GM15510 (cell line): Measurements from ENCODE around the gene CDC42EP5.

ENCODE experiments used
- POLR2A ChIP-seq: IDR thresholded peaks from 3 replicates; pipeline ENCODE4 v1.6.1; 2011; ENCODE audit warnings: borderline replicate concordance; ENCODE audit not compliant: insufficient read length; ENCODE audit errors: extremely low read depth

Gene CDC42EP5

GRCh38 chr19:54424660-54425381, 48.3 kb downstream of the CDC42EP5 start:
- TF ChIP-seq POLR2A = no peak

GRCh38 chr19:54424201-54424600, 48.9 kb downstream of the CDC42EP5 start:
- TF ChIP-seq POLR2A = no peak

GRCh38 chr19:54422136-54422535, 51.0 kb downstream of the CDC42EP5 start:
- no peak for TF ChIP-seq POLR2A

- TF ChIP-seq POLR2A = no peak
Observed at GRCh38 chr19:54421521-54421920, 51.6 kb downstream of the CDC42EP5 start.

GRCh38 chr19:54421169-54421516, 52.0 kb downstream of the CDC42EP5 start:
- no peak for TF ChIP-seq POLR2A

GRCh38 chr19:54420383-54421168, 52.5 kb downstream of the CDC42EP5 start:
- no peak for TF ChIP-seq POLR2A

- no peak for TF ChIP-seq POLR2A
Observed at GRCh38 chr19:54420068-54420382, 53.1 kb downstream of the CDC42EP5 start.

GRCh38 chr19:54418930-54419800, 53.9 kb downstream of the CDC42EP5 start:
- TF ChIP-seq POLR2A = no peak

GRCh38 chr19:54418030-54418929, 54.8 kb downstream of the CDC42EP5 start:
- no peak for TF ChIP-seq POLR2A

- no peak for TF ChIP-seq POLR2A
Observed at GRCh38 chr19:54416695-54417491, 56.2 kb downstream of the CDC42EP5 start.

- TF ChIP-seq POLR2A = no peak
Observed at GRCh38 chr19:54415901-54416673, 57.0 kb downstream of the CDC42EP5 start.

- no peak for TF ChIP-seq POLR2A
Observed at GRCh38 chr19:54415208-54415900, 57.7 kb downstream of the CDC42EP5 start, which contains the start of gene TTYH1. Gene TTYH1, plus strand, starts transcription at chr19:54415464. Its CDS starts 89 bp downstream, at chr19:54415553.
